Embryonic facial prominence (tissue), 1 donor: ENCODE data around the gene DARS1.

Experiments
- DNase-seq: peaks from one replicate; pipeline ENCODE4 v3.0.0-alpha.2; 2016; ENCODE audit errors: extremely low spot score

DARS1 gene

DNA sequence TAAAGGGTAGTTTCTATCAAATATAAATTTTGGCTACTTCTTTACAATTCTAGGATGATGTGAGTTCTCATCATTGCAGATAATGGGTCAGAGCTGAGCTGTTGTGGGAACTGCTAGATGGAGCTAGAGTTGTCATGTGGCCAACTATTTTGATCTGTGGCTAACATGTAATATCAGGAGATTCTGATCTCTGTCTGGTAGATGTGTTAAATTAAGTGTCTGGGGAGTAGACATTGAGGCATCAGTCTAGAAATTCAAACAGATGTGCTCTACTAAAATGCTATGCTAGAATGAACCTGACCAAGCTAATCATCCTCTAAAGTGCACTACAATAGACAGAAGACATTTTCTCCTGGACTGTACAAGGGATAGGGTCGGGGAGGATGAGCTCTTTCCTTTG, 30.3 kb upstream of the DARS1 start:
- DNase-seq = no peak

DNA sequence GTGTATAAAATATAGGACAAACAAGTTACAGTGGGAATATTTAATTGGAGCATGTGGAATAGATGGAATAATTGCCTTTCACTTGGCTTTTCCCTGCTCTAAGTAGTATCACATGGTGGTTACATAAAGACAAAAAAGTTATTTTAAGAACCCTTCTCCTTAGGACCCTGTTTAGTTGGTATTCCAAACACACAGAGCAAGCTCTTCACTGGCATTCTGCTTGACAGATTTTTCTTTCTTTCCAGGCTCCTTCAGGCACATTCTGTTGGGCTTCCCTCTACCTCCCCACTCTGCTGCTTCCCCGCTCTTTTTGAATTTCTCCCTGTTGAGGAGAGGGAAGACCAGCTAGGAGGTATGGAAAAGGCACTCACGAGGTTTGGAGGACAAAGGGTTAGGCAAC, 29.0 kb upstream of the DARS1 start:
- DNase-seq = no peak

DNA sequence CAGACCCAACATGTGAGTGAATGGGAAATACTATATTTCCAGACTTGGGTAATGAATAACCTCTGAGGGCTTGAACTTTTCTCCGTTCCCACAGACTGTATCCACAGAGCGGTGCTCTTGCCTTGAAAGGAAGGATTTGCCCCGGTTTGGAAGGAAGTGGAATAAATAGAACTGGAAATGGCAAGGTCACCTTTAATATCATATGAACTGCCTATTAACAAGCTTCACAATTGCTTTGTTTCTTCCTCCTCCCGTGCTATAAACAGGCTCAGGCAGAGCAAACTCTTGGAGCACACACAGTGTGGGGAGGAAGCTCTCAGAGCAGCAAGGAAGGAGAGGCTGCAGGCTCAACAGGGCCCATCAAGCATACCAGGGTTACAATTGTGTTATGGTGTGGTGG, 28.5 kb upstream of the DARS1 start:
- DNase-seq = no peak

DNA sequence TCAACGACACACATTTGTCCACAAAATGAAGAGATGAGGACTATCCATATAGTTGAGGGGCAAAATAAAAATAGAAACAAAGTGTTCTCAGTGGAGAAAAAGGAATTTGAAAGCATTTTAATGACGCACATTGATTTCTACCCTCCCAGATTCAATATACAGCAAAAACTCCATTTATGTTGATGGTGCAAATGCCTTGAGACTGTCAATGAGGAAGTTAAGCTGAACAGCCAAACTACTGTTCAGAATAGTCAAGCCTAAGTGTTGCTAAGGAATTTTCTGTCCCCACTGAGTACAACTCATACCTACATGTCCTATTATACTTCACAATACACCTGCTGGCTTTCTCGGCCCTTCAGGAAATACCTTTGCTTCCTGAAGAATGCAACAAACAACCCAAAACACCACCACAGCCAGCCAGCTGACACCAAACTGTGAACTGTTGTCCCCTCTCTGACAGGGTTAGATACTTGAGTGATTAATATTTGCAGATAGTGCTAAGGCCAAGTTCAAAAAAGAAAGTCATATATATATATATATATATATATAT, 27.8 kb upstream of the DARS1 start:
- DNase-seq = no peak

DNA sequence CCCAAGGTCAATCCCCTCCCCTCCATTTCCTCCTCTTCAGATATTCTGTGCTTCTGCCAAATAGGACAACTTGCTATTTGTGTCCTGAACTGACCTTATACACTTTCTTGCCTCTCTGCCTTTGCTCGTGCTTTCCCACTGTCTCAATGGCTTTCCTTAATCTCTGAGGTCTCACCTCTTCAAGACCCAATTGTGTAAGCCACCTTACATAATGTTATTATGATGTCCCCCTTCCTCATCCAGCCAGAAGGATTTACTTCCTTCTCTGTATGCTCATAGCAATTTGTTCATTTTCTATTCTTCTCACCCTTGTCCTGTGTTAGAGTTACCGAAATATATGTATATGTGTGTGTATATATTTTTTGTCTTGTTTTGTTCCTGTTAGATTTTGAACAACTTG, 26.9 kb upstream of the DARS1 start:
- DNase-seq = no peak

DNA sequence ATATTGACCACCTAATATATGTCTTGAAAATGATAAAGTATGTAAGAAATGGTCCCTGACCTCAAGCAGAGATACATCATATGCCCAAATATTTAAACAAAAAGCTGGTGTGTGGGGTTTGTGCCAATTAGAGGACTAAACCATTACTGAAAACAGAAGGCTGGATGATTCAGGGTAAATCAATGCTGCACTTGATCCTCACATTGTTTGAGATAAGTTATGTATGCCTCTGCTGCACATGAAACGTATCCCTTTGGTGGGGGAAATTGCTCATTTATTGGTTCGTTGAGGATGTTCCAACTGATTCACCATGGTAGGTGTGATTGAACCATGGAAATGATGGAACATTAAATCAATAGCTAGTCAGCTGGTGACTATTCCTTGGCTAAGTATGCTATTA, 24.7 kb upstream of the DARS1 start:
- DNase-seq = no peak

DNA sequence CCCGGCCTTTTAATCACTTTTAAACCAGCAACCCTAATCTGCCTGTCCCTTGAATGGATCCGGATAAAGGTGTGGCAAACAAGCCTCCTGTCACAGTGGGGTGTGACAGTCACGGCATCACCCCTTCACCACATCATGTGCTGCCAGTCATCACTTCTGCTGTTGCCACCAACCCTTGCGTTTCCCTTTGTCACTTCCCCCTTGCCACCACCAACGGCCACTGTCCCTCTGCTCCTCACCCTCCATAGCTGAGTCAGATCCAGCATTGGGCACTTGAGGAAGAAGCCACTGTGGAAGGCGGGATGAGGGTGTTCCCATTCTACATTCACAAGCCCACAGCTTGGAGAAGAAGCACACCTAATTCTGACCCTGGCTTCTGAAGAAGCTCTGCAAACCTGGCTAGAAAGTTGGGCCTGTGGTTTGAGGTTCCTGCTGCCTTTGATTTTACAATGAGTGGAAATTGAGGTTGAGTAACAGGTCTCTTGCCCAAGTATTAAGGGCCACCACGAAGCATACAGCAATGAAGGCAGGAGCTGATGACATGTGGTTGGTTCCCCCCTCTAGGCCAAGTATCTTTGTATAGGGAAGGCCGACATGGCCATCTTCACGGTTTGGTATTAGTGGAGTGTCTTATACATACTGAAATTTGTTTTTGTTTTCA, 22.9 kb upstream of the DARS1 start:
- no peak for DNase-seq

DNA sequence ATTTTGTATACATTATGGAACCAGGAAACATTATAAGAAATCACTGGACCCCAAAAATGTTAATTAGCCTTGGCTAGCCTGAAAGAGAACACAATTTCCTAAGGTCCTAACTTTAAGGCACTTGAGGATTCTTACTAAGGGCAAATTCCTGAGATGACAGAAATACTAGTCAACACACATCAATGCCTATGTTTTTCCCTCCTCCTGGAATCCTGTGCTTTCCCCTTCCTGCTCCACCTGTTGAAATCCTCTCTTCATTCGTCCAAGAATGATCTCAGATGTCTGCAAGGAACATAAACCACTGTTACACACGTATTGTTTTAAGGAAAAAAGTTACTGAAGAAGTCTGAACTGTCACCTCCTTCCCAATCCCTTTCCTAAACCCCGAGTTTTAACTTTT, 21.2 kb upstream of the DARS1 start:
- DNase-seq = no peak

DNA sequence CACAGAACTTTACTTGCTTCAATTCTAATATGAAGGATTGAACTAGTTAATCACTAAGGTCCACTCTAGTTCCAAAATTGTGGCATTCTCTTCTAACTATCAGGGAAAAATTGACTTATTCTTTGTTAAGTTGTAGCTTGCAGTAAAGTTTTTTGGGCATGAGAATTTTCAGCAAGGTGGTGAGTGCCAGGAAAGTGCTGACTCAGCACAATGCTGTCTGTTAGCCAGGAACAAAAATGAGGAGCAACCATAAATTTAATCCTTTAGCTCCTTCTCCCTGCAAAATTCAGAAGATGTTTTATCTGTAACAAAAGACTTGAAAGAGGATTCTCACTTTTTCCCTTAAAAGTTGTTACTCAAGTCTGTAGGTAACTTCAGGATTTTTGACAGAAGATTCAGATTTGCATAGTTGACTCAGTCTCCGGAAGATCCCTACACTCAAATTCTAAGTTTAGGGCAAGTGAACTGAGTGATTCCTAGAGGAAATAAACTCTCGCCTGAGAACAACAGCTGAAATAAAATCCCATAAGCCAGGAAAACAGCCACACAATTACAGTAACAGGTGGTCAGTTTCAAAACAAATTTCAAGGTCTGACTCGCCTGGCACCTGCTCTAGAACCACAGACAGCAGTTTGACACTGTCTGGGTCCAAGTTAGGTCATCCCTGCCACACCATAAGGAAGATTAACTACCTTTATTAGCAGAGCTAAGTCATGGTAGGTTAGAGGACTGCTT, 20.2 kb upstream of the DARS1 start:
- no peak for DNase-seq

DNA sequence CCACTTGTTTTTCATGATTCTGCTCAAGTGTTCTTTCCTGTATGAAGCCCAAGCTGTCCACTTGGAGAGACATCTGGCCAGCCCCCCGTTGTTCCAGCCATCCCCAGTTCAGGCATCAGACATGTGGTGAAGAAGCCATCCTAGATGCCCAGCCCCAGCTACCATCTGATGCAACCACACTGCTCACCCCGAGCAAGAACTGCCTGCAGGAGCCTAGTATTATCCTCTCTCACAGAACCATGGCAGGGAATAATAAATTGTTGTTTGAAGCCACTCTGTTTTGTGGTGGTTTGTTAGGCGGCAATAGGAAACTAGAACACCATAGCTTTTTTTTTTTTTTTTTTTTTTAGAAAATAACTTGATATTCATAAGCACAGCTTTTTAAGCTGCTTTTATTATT, 19.5 kb upstream of the DARS1 start:
- no peak for DNase-seq

DNA sequence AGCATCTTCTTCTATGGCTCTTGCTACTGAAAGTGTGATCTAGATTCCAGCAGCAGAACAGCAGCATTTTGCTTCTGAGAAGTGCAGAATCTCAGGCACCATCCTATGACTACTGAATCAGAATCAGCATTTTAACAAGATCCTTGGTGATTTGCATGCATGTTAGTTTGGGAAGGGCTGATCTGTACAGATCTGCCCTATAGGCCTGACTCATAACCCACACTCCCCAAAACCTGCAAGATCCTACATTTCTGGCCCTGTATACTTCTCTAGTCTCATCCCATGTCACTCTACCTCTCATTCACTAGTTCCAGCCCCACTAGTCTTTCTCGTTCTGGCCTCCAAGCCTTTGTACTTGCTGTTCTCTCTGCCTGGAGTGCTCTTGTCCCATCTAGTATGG, 15.7 kb upstream of the DARS1 start:
- DNase-seq = no peak

DNA sequence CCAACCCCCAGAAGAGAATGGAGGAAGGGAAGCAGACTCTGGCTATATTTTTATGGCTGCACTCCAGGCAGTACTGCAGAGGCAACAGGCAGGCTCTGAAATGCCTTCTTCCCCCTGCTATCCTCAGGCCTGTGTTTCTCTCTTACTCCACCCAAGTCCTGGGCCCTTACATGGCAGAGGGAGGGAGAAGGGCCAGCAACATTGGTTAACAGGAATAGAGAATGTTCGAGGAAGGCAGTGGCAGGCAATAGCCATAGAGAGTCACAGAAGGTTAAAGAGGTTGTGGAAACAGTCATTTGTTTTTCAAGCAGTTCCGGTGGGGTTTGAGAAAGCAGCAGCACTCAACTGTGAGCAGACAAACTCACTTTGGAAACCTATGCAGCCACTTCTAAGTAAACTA, 15.1 kb upstream of the DARS1 start:
- DNase-seq = no peak

DNA sequence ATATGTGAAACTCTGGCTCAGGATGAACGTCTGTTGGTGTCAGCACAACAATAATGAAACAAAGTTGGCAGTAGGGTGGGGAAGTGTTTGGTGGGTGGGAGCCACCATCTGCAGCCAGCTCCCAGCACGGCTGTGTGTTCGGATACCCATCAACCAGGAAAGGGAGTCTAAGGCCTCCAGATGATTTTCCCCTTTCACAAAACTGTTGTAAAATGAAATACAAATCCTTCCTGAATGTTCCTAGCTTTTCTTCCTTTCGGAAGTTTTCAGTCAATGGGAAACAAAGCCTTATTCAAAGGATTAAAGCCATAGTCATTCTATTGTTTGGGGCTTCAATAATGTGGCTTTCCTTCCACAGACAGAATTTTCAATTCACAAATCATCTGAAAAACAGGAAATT, 14.5 kb upstream of the DARS1 start:
- DNase-seq = no peak

DNA sequence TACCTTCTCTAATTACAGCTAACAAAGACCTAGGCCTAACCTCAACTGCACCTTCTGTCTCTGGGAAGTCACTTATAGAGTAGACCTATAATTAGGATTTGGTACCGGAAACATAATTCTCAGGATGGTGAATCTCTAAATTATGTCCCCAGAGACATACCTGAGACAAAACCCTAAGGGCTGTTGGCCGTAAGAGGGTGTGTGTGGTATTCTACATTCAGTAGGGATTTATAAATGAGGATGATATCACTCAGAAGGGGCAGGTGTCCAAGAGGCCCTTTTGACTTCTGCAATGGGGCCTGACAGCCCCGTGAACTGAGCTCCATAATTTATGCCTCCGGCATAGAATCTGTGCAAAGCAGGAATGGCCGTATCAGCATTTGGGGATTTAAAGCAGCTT, 13.5 kb upstream of the DARS1 start:
- no peak for DNase-seq

DNA sequence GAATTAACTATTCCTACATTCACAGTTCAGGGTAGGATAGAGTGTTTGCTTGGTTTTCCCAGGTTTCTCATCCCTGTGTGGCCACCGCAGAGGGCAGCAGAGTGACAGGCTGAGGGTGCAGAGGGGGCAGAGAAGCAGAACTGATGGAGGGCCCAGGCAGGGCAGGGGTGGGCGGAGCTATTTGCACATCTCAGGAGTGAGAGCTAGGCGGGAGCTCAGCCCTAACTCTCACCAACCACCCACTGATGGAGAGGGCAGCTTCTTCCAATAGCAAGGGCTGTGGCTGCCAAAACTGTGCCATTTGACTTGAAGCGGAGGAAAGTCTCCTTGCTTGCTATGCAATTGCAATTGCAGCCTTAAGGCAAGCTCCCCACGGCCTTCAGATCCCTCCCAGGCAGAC, 12.0 kb upstream of the DARS1 start:
- DNase-seq = no peak

DNA sequence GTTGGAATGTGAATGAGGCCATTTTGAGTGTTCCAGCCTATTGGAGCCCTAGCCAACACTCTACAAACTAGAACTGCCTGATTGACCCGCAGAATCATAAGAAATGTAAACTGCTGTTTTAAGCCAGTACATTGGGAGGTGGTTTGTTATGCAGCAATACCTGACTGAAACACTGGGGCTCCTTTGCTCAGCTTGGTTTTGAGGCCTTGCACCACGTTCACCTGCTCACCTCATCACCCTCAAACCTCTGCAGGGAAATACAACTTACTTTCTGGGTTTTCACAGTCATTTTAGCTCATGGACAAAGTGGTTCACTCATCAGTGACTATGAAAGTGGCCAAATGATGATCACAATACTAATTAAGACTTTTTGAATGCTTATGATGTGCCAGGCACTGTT, 10.9 kb upstream of the DARS1 start:
- DNase-seq = no peak

DNA sequence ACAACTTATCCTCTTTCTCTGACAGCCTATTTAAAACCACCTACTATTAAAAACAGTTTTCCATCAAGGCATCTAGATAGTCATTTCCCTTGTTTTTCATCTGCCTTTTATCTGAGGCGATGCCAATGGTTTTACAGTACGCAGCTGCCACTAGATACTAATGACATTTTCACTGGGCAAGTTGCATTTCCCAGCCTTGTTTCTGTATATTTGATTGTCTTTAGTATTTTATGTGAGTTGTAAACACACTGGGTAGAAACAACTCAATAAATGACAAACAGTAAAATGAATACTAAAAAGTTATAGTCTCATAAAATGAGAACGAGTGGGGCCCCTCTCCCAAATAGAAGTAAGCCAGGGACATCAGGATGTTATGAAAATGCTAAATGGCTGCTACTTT, 8.9 kb upstream of the DARS1 start:
- no peak for DNase-seq

DNA sequence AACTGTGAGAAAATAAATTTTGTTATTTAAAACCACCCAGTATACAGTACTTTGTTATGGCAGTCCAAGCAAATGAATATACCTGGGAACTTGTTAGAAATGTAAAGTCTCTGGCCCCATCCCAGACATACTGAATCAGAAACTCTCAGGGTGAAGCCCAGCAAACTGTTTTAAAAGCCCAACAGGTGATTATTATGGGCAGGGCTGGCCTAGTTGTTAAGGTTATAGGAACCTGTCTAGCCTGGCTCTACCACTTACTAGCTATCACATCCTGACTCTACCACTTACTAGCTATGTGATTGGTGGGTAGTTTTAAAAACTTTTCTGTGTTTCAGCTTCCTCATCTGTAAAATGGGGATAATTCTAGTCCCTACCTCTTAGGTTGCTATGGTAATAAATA, 8.0 kb upstream of the DARS1 start:
- no peak for DNase-seq

DNA sequence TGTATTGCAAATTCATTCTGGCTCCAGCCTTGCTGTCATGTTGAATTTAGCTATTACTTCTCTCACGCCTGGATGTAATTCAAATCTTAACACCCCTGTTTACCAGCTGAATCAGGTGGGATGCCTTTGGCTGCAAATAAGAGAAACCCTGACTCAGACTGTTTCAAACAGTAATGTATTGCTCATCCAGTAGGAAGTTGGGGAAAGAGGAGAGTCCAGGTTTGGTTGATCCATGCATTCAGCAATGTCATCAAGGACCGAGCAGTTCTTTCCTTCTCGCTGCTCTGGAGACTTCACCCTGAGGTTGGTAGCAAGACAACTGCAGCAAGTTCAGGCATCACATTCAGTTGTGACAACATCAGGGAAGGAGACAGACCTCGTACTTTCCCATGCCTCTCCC, 6.4 kb upstream of the DARS1 start:
- no peak for DNase-seq

DNA sequence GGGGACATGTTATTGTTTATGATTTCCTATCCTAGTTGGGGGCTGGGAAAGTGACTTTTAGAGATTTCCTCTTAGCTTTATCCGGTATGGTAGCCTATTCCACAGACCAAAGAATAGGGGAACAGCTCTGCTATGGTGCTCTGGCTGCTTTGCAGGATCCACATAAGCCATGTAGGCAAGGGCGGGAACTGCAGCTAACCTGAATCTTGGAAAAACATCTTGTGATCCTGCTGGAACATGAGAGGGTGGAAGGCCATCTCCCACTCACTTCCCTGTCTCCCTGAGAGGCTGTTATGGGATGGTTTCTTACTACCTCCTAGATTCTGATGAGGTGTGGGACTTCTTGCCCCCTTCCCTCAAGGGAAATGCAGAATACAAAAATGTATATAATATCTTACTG, 2.0 kb upstream of the DARS1 start:
- no peak for DNase-seq

DNA sequence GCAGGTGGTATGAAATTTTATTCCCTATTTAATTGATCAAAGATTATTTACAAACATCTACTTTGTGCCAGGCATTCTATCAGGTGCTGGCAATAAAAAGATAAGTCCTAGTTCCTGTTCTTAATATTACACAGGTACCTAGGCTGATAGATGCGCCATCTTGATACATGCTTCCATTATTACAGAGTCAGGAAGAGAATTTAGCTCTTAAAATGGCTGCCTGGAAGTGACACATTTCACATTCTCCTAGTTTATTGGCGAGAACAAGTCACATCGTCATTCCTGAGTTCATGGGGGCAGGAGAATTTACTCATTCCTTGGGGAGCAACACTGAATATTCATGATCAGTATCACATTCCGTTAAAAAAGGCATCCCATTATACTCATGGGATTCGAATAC, 1.1 kb upstream of the DARS1 start:
- no peak for DNase-seq

DNA sequence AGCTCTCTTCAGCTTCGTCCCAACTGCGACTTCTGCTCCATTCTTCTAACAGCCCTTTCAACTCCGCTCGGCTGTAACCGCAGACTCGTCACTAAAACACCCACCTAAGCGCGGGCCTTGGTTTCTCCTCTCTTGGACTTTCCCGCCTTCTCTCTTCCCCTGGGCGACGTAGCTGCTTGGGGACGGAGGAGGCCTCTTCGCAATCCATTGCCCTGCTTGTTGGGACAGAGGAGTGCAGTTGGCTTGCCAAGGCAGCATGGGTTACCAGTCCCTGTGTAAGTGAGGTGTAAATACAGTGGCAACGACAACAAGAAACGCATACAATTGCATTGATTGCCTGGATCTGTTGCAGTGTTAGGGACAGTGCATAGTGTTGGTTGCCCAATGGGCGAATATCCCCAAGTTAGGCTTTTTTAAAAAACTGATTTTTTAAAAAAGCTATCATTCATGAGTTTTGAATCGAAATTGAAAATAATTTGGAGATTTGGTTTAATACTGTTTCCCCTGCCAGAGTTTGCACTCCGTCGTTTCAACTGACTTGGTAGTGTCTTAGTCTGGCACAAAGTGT, 484 bp upstream of the DARS1 start:
- no peak for DNase-seq
